Mesenchymal stem cell (in vitro differentiated cells and primary cell): ENCODE data around the gene SEPTIN5.

Experiments used
- DNase-seq: peaks from one replicate; pipeline ENCODE4 v3.0.0-alpha.2; 2013
- H2AFZ ChIP-seq: one replicate; pipeline ENCODE4 v1.6.1; 2013; ENCODE audit warnings: low read depth, mild to moderate bottlenecking, control low read depth, inconsistent platforms, low read length, moderate library complexity
- H2AK5ac ChIP-seq: 2 replicates; pipeline ENCODE4 v1.6.1; 2013; ENCODE audit warnings: low read length, moderate library complexity, mild to moderate bottlenecking, inconsistent platforms; ENCODE audit not compliant: severe bottlenecking
- H2BK120ac ChIP-seq: one replicate; pipeline ENCODE4 v1.6.1; 2013; ENCODE audit warnings: low read depth, mild to moderate bottlenecking, inconsistent platforms, low read length, moderate library complexity
- H2BK12ac ChIP-seq, 2 experiments: one replicate each; pipeline ENCODE4 v1.6.1; 2013; ENCODE audit warnings: inconsistent platforms in 2 of 2, low read length in 2 of 2, mild to moderate bottlenecking in 2 of 2, moderate library complexity in 2 of 2, control low read depth in 1 of 2
- H2BK15ac ChIP-seq: one replicate; pipeline ENCODE4 v1.6.1; 2013; ENCODE audit warnings: mild to moderate bottlenecking, low read depth, inconsistent platforms; ENCODE audit not compliant: poor library complexity, severe bottlenecking
- H2BK5ac ChIP-seq: 2 replicates; pipeline ENCODE4 v1.6.1; 2013; ENCODE audit warnings: low read depth, mild to moderate bottlenecking, low read length, control low read depth, inconsistent platforms; ENCODE audit not compliant: poor library complexity, severe bottlenecking
- H3K14ac ChIP-seq, 2 experiments: one replicate each; pipeline ENCODE4 v1.6.1; 2013; ENCODE audit warnings: inconsistent platforms in 2 of 2, low read length in 2 of 2, control low read depth in 1 of 2, mild to moderate bottlenecking in 1 of 2, moderate library complexity in 1 of 2
- H3K18ac ChIP-seq, 2 experiments: one replicate each; pipeline ENCODE4 v1.6.1; 2013; ENCODE audit warnings: inconsistent platforms in 2 of 2, low read length in 2 of 2, control low read depth in 1 of 2, low read depth in 1 of 2, mild to moderate bottlenecking in 1 of 2
- H3K23ac ChIP-seq, 2 experiments: one replicate each; pipeline ENCODE4 v1.6.1; 2013; ENCODE audit warnings: inconsistent platforms in 2 of 2, low read length in 2 of 2, mild to moderate bottlenecking in 2 of 2, moderate library complexity in 2 of 2, control low read depth in 1 of 2
- H3K27ac ChIP-seq: 2 replicates; pipeline ENCODE4 v1.5.1; 2013; ENCODE audit warnings: mild to moderate bottlenecking, moderate library complexity, low read length, control low read depth, inconsistent platforms; ENCODE audit not compliant: poor library complexity, severe bottlenecking
- H3K27me3 ChIP-seq, 2 experiments: 2 replicates each; pipeline versions ENCODE4 v1.6.1 to v1.7.0; 2013; ENCODE audit warnings: low read length in 2 of 2, mild to moderate bottlenecking in 2 of 2, moderate library complexity in 2 of 2, control low read depth in 1 of 2, inconsistent platforms in 1 of 2; ENCODE audit not compliant: control insufficient read depth in 1 of 2, insufficient read depth in 1 of 2
- H3K36me3 ChIP-seq, 2 experiments: 2 replicates each; pipeline versions ENCODE4 v1.6.1 to v1.7.0; 2013; ENCODE audit warnings: low read length in 2 of 2, control low read depth in 1 of 2, inconsistent platforms in 1 of 2, low read depth in 1 of 2, mild to moderate bottlenecking in 1 of 2; ENCODE audit not compliant: insufficient read depth in 2 of 2, control insufficient read depth in 1 of 2
- H3K4ac ChIP-seq, 2 experiments: one replicate each; pipeline ENCODE4 v1.6.1; 2013; ENCODE audit warnings: inconsistent platforms in 2 of 2, low read length in 2 of 2, mild to moderate bottlenecking in 2 of 2, moderate library complexity in 2 of 2, control low read depth in 1 of 2, low read depth in 1 of 2
- H3K4me1 ChIP-seq: 2 replicates; pipeline ENCODE4 v1.6.1; 2013; ENCODE audit warnings: low read depth, low read length, control low read depth; ENCODE audit not compliant: control insufficient read depth, insufficient read depth
- H3K4me2 ChIP-seq: 2 replicates; pipeline ENCODE4 v1.6.1; 2013; ENCODE audit warnings: low read length, mild to moderate bottlenecking, inconsistent platforms; ENCODE audit not compliant: poor library complexity, severe bottlenecking
- H3K4me3 ChIP-seq, 2 experiments: 2 replicates each; pipeline versions ENCODE4 v1.5.1 to v1.7.0; 2013; ENCODE audit warnings: low read length in 2 of 2, mild to moderate bottlenecking in 2 of 2, control low read depth in 1 of 2, low read depth in 1 of 2; ENCODE audit not compliant: insufficient read depth in 1 of 2
- H3K79me1 ChIP-seq: replicated peaks from 2 replicates; pipeline ENCODE4 v1.6.1; 2013; ENCODE audit warnings: mild to moderate bottlenecking, control low read depth, low read length, inconsistent platforms; ENCODE audit not compliant: poor library complexity, severe bottlenecking
- H3K9ac ChIP-seq: 2 replicates; pipeline ENCODE4 v1.7.0; 2013; ENCODE audit warnings: mild to moderate bottlenecking, low read length, moderate library complexity
- H3K9me3 ChIP-seq: 2 replicates; pipeline ENCODE4 v1.7.0; 2013; ENCODE audit warnings: mild to moderate bottlenecking, low read length; ENCODE audit not compliant: control insufficient read depth
- H4K8ac ChIP-seq: one replicate; pipeline ENCODE4 v1.6.1; 2013; ENCODE audit warnings: inconsistent platforms, mild to moderate bottlenecking, low read length, moderate library complexity
- H4K91ac ChIP-seq: one replicate; pipeline ENCODE4 v1.6.1; 2013; ENCODE audit warnings: mild to moderate bottlenecking, low read length, inconsistent platforms
- WGBS: methylation state at CpG from one replicate; pipeline ENCODE4 v1.1.7; 2013; ENCODE audit warnings: mixed read lengths; 5-methylcytosine and 5-hydroxymethylcytosine counted together

SEPTIN5 gene

DNA sequence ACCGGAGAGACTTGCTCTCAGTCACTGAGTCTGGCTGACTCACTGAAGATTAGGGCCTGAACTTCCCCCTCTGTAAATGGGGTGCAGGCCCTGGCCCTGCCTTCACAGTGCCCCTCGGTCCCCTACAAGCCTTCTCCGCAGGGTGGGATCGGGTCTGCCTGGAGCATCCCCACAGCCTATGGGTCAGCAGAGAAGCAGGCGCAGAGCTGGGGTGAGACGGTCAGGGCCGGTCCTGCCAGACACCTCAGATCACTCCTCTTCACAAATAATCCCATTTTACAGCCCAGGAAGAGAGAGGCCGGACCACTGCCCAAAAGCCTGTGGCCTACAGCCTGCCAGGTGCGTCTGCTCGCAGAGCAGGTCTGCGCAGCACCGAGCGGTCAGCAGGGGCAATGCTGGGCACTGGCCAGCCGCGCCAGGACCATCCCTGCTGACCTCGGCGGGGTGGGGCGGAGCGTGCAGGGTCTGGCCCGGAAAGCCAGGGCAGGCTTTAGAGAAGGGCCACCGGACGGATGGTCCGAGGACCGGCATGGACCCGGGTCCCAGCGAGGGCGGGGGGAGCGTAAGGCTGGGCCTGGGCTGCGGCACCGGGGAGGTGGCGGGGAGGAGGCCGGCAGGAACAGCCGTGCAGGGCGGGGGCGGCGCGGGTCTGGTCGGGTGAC, 522 bp upstream of the SEPTIN5 start:
- no peak overlapping the region for H3K27ac ChIP-seq
- no peak overlapping the region for H2BK12ac ChIP-seq
- H2BK5ac ChIP-seq = no peak overlapping the region
- H2AK5ac ChIP-seq = no peak overlapping the region
- no peak overlapping the region for H2BK120ac ChIP-seq
- no peak overlapping the region for H4K91ac ChIP-seq
- peak overlapping the region in 1 of 2 experiments; percentile 52 for H3K18ac ChIP-seq
- H4K8ac ChIP-seq = peak overlapping the region; percentile 5
- peaks cover 0 to 3% of the 10 kb centered on the region in 2 experiments for H3K36me3 ChIP-seq
- peak overlapping the region; percentile 65 for H2AFZ ChIP-seq
- H3K27me3 ChIP-seq = peaks cover 41 to 43% of the 10 kb centered on the region in 2 experiments
- DNase-seq = no peak
- peaks cover 4% of the 10 kb centered on the region for H3K79me1 ChIP-seq
- H3K4me1 ChIP-seq = peaks cover 28% of the 10 kb centered on the region
- peak overlapping the region; percentile 67 for H3K4me3 ChIP-seq
- peak overlapping the region; percentile 38 for H3K9ac ChIP-seq
- no peaks in the 10 kb centered on the region for H3K9me3 ChIP-seq
- 68% methylated on average over 22 of the region's 38 CpGs for WGBS
- no peak overlapping the region for H3K4ac ChIP-seq
- H2BK15ac ChIP-seq = no peak overlapping the region
- no peak overlapping the region for H3K14ac ChIP-seq
- peak overlapping the region in 1 of 2 experiments; percentile 64 for H3K23ac ChIP-seq
- peak overlapping the region; percentile 66 for H3K4me2 ChIP-seq

DNA sequence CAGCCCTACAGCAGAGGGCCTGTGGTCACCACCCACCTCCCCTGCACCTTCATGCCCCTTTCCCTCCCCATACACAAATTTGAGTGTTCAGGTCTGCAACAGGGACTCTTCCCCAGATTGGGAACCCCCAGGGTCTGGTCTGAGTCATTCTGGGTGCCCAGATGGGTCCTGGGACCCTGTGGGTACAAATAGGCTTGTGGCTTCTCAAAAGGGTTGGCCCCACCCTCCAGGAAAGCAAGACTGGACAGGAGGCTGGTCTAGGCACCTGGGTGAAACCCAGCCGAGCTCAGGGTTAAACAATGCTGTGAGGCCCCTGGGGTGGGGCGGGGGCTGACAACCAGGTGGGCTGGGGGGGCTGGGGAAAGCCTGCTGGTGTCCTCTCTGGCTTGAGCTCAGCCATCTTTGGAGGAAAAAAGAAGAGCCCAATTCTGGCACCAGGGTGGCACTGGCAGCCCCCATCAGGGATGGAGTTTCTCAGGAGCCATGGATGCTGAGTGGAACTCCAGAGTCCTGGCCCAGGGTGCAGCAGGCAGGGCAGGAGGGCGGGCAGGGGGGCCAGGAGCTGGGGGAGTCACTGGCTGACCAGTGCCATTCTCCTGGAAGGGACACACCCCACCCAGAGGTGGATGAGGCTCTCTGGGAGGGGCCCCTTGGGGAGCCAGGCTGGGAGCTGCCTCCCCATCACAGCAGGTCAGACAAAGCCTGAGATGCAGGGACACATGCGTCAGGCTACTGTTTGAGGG, 1.1 kb downstream of the SEPTIN5 start:
- H4K8ac ChIP-seq = no peak overlapping the region
- H3K14ac ChIP-seq = no peak overlapping the region
- H3K4me3 ChIP-seq = peak overlapping the region; percentile 67
- H3K18ac ChIP-seq = peak overlapping the region in 1 of 2 experiments; percentile 61
- no peak overlapping the region for H2BK5ac ChIP-seq
- 80% methylated on average over 4 of the region's 4 CpGs for WGBS
- peaks cover 4% of the 10 kb centered on the region for H3K79me1 ChIP-seq
- H3K23ac ChIP-seq = no peak overlapping the region
- peak overlapping the region; percentile 18 for H3K9ac ChIP-seq
- no peak overlapping the region for H3K27ac ChIP-seq
- no peak overlapping the region for H2AK5ac ChIP-seq
- no peak for DNase-seq
- peaks cover 29% of the 10 kb centered on the region for H3K4me1 ChIP-seq
- H3K4me2 ChIP-seq = no peak overlapping the region
- no peaks in the 10 kb centered on the region for H3K9me3 ChIP-seq
- H2BK12ac ChIP-seq = no peak overlapping the region
- H2BK15ac ChIP-seq = no peak overlapping the region
- H3K4ac ChIP-seq = no peak overlapping the region
- H3K36me3 ChIP-seq = peaks cover 0 to 13% of the 10 kb centered on the region in 2 experiments
- no peak overlapping the region for H2AFZ ChIP-seq
- no peak overlapping the region for H4K91ac ChIP-seq
- peaks cover 30 to 39% of the 10 kb centered on the region in 2 experiments for H3K27me3 ChIP-seq
- H2BK120ac ChIP-seq = no peak overlapping the region

DNA sequence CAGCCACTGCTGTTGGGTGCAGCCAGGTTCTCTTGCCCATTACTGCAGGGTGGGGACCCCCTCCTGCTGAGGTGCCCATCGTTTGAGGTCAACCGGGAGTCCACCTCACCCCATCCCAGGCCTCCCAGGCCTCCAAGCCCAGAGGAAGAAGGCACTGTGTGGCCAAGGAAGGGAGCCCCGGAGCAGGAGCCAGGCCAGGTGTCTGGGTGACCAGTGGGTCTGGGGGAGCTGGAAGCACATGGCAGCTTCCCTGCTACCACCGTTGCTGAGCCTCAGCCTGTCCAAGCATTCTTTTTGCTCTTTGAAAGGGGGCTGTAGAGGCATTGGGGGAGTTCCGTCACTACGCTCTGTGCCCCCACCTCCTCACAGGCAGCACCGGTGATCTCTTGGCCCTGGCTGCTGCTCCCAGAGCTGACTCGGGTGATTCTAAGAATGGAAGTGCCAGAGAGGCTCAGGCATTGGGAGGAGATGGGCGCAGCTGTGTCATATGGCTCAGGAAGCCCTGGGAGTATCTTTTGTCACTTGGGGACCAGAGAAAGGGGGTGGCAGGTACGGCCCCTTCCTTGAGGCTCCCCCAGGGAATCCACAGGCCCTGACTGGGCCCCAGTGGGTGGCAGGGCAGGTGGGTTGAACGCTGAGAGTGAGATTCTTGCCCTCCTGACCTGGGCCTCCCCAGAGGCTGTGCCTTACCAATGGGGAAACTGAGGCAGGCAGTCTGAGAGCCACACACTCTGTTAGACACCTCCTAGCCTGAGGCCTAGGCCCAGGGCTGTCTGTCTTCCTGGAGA, 1.9 kb downstream of the SEPTIN5 start:
- peak overlapping the region in 1 of 2 experiments; percentile 15 for H3K14ac ChIP-seq
- H4K8ac ChIP-seq = no peak overlapping the region
- peaks cover 26 to 44% of the 10 kb centered on the region in 2 experiments for H3K27me3 ChIP-seq
- no peak overlapping the region for H2BK15ac ChIP-seq
- H3K27ac ChIP-seq = no peak overlapping the region
- WGBS = 92% methylated on average over 11 of the region's 11 CpGs
- no peak overlapping the region for H4K91ac ChIP-seq
- H3K4me3 ChIP-seq = no peak overlapping the region
- H3K4me1 ChIP-seq = peaks cover 29% of the 10 kb centered on the region
- no peak overlapping the region for H2AFZ ChIP-seq
- H3K4me2 ChIP-seq = no peak overlapping the region
- no peaks in the 10 kb centered on the region for H3K9me3 ChIP-seq
- no peak overlapping the region for H2BK5ac ChIP-seq
- no peak for DNase-seq
- H3K79me1 ChIP-seq = peaks cover 4% of the 10 kb centered on the region
- H2BK120ac ChIP-seq = no peak overlapping the region
- H3K9ac ChIP-seq = no peak overlapping the region
- H2BK12ac ChIP-seq = no peak overlapping the region
- H3K18ac ChIP-seq = no peak overlapping the region
- H3K23ac ChIP-seq = peak overlapping the region in 1 of 2 experiments; percentile 48
- no peak overlapping the region for H3K4ac ChIP-seq
- no peak overlapping the region for H2AK5ac ChIP-seq
- peaks cover 0 to 16% of the 10 kb centered on the region in 2 experiments for H3K36me3 ChIP-seq

DNA sequence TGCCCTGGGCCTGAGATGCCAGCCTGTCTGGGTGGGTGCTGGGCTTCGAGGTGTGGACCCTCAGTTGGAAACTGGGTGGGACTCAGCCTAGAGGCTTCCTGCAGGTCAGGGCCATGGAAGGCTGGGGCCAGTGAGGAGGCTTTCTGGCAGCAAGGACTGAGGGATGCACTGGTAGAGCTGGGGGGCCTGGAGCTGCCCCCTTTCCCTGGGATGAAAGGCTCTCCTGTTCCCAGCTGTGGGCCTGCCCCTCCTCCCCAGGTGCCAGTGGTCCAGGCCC, 2.5 kb downstream of the SEPTIN5 start:
- Histone ChIP-seq H3K4me2 (no peak overlapping the region), H3K79me1 (peaks cover 4% of the 10 kb centered on the region), H2AFZ (no peak overlapping the region), H3K27ac (no peak overlapping the region), H3K4me1 (peaks cover 32% of the 10 kb centered on the region), H3K14ac (no peak overlapping the region), H4K8ac (no peak overlapping the region), H3K18ac (no peak overlapping the region), H3K23ac (no peak overlapping the region), H3K4ac (no peak overlapping the region), H2AK5ac (no peak overlapping the region), H3K27me3 (peaks cover 26 to 48% of the 10 kb centered on the region in 2 experiments), H2BK12ac (no peak overlapping the region), H3K9ac (no peak overlapping the region), H3K4me3 (no peak overlapping the region), H2BK120ac (no peak overlapping the region), H4K91ac (no peak overlapping the region), H3K36me3 (peaks cover 0 to 20% of the 10 kb centered on the region in 2 experiments), H2BK5ac (no peak overlapping the region), H2BK15ac (no peak overlapping the region), H3K9me3 (no peaks in the 10 kb centered on the region)
- WGBS = 100% methylated on average over 1 of the region's 1 CpG
- no peak for DNase-seq
